Measurements from ENCODE around the gene POLR2L. TPM values are rescaled to one million over a fixed set of nuclear protein-coding genes. Genes with fewer than 3 reads are reported as not detected.

Gene POLR2L
- total and polyA plus RNA-seq, 2 of the 13 experiments (the other 11 are each of a cell fraction or from before 2014, with no cell fraction given): 104 to 114 TPM

GRCh38 chr11:838441-839279 lies 3.7 kb downstream of the POLR2L start (continued):
- 0 out of 2 replicates have a peak, but pooled peaks have one; percentile 41 for TF ChIP-seq ZNF609 (CRISPR knock-in tag; IDR thresholded peaks at IDR 0.05; ENCODE audit: borderline replicate concordance)
- TF ChIP-seq MAX (IDR thresholded peaks at IDR 0.05): peak; percentile 98
- TF ChIP-seq ZNF44 (CRISPR knock-in tag; IDR thresholded peaks at IDR 0.05): no peak
- 0 out of 2 replicates have a peak, but pooled peaks have one; percentile 42 for TF ChIP-seq HMG20B (CRISPR knock-in tag; conservative IDR thresholded peaks at IDR 0.05)
- no peak; the same call in 1 of the 2 replicates for TF ChIP-seq ZNF547 (CRISPR knock-in tag; IDR thresholded peaks at IDR 0.05)
- TF ChIP-seq GTF3A (CRISPR knock-in tag; conservative IDR thresholded peaks at IDR 0.05): no peak; the same call in 1 of the 2 replicates
- TF ChIP-seq CCAR2 (optimal IDR thresholded peaks at IDR 0.05; ENCODE audit: low read depth, low read length): no peak
- TF ChIP-seq ZNF510 (CRISPR knock-in tag; IDR thresholded peaks at IDR 0.05; ENCODE audit: low read depth): 0 out of 2 replicates have a peak, but pooled peaks have one; percentile 48
- TF ChIP-seq MED8 (CRISPR knock-in tag; IDR thresholded peaks at IDR 0.05; ENCODE audit: insufficient replicate concordance): no peak
- peak; percentile 65 for TF ChIP-seq ZNF350 (CRISPR knock-in tag; IDR thresholded peaks at IDR 0.05; ENCODE audit: borderline replicate concordance, low read depth)
- TF ChIP-seq ZMAT5 (CRISPR knock-in tag; IDR thresholded peaks at IDR 0.05; ENCODE audit: borderline replicate concordance, low read depth): no peak
- TF ChIP-seq ATF7 (IDR thresholded peaks at IDR 0.05): no peak
- TF ChIP-seq ATF7 (CRISPR knock-in tag; IDR thresholded peaks at IDR 0.05): no peak
- TF ChIP-seq MAZ (IDR thresholded peaks at IDR 0.05; ENCODE audit: borderline replicate concordance, low read depth, low read length): no peak
- peak; percentile 70; the same call in 1 of the 2 replicates for TF ChIP-seq MAZ (CRISPR knock-in tag; IDR thresholded peaks at IDR 0.05; ENCODE audit: low read depth)
- TF ChIP-seq SCMH1 (CRISPR knock-in tag; IDR thresholded peaks at IDR 0.05; ENCODE audit: borderline replicate concordance): no peak
- TF ChIP-seq CEBPB (IDR thresholded peaks at IDR 0.05; ENCODE audit: borderline replicate concordance, low read depth, low read length): no peak
- 0 out of 2 replicates have a peak, but pooled peaks have one; percentile 30 for TF ChIP-seq ZBTB25 (CRISPR knock-in tag; IDR thresholded peaks at IDR 0.05)
- TF ChIP-seq ZNF552 (CRISPR knock-in tag; IDR thresholded peaks at IDR 0.05; ENCODE audit: borderline replicate concordance): peak; percentile 45; the same call in 1 of the 2 replicates
- peak; percentile 21; the same call in 1 of the 2 replicates for TF ChIP-seq CEBPG (CRISPR knock-in tag; IDR thresholded peaks at IDR 0.05)
- peak; percentile 60; the same call in 1 of the 2 replicates for TF ChIP-seq ZNF777 (CRISPR knock-in tag; IDR thresholded peaks at IDR 0.05)
- no peak for TF ChIP-seq ATM (IDR thresholded peaks at IDR 0.05; ENCODE audit: borderline replicate concordance)
- no peak for TF ChIP-seq ZNF562 (CRISPR knock-in tag; IDR thresholded peaks at IDR 0.05; ENCODE audit: borderline replicate concordance)
